ENCODE data around the gene FXR2. TPM values are rescaled to one million over a fixed set of nuclear protein-coding genes. Genes with fewer than 3 reads are reported as not detected.
A peak's percentile ranks its signal among the peaks of the same experiment; 100 is the strongest.
"Not testable (repeated sequence)": the region's sequence is repeated elsewhere in the genome, so short reads cannot be mapped to it uniquely, and the experiment has no call there.

Gene FXR2
- total RNA-seq, 1 experiment from 2014 or later = 49.7 TPM

DNA sequence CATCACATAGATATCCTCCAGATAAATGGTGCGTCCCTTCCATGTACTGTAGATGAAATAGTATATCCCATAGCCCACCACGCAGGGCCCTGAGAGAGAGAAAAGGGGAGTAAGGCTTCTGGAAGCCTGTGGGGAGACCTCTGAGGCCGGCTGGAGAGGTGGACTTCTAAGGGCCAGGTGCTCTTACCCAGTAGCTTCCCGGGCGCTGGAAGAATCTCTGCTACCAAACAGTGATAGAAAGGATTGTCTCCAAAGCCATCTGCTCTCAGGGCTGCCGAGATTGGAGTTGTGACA lies 12.2 kb upstream of the FXR2 start:
- Histone ChIP-seq H2AFZ (ENCODE audit: low read depth, low read length, poor library complexity, severe bottlenecking) (no peak overlapping the region), H3K27ac (ENCODE audit: low read depth, low read length) (peak overlapping the region; percentile 66; the same call in 1 of the 2 replicates)

DNA sequence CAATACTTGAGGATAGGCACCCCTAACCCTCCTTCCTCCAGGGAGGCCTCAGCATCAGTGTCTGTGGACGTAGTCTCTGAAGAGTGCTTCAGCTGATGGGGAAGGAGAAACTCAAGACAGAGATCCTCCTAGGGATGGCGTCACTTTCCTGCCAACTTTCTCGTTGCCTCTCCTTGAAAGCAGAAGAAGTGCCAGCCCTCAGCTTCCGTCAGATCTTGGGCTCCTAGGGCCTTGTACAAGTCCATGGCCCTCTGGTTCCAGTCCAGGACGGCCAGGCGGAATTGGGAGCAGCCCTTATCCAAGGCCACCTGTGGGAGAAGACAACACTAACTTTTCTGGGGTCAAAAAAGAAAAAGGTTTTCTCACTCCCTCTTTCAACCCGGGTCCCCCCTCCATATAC lies 11.6 kb upstream of the FXR2 start:
- Histone ChIP-seq H3K27ac (ENCODE audit: low read depth, low read length) (no peak overlapping the region), H3K9me3 (ENCODE audit: control insufficient read depth in 1 of 2, insufficient read depth in 1 of 2, low read depth in 1 of 2, low read length in 2 of 2) (no peaks in the 10 kb centered on the region), H3K4me1 (ENCODE audit: control insufficient read depth in 1 of 2, insufficient read depth in 2 of 2, low read length in 2 of 2) (peaks cover 4 to 13% of the 10 kb centered on the region in 2 experiments; a peak in 3 of 4 replicates), H3K9me2 (ENCODE audit: insufficient read depth) (no peaks in the 10 kb centered on the region), H3K27me3 (ENCODE audit: insufficient read depth, low read length) (no peaks in the 10 kb centered on the region), H2AFZ (ENCODE audit: low read depth, low read length, poor library complexity, severe bottlenecking) (no peak overlapping the region), H3K79me2 (ENCODE audit: insufficient read depth, low read length) (peaks cover 5% of the 10 kb centered on the region; the same call in 1 of the 2 replicates), H3K9ac (ENCODE audit: low read length) (peak overlapping the region; percentile 93; the same call in 1 of the 2 replicates), H3K4me3 (replicated peaks in 1 of 2; ENCODE audit: low read depth in 1 of 2, low read length in 2 of 2) (0 out of 4 replicates have a peak overlapping the region, but pooled peaks of 1 of the 2 experiments have one; percentile 85), H4K20me1 (ENCODE audit: insufficient read depth) (no peaks in the 10 kb centered on the region), H3K4me2 (ENCODE audit: low read length) (peak overlapping the region; percentile 80), H3K36me3 (ENCODE audit: control insufficient read depth in 1 of 2, insufficient read depth in 2 of 2, low read length in 2 of 2) (no peaks in the 10 kb centered on the region)
- RAD21 ChIA-PET (ENCODE audit: low non-redundant PET in 1 of 2, low total read pairs in 2 of 2, uncharacterized antibody in 2 of 2, unreplicated experiment in 2 of 2) = no interaction called here
- CTCF ChIA-PET = interaction anchor here (2.0 to 2.5 kb wide), 2 partner anchors 12 to 61 kb away, joined by 8 to 15 read pairs; partner anchors contain the start of genes FXR2, TP53 and WRAP53
- no peak for TF ChIP-seq ELF1 (IDR thresholded peaks at IDR 0.05; ENCODE audit: borderline replicate concordance, low read depth)
- TF ChIP-seq TCF7L2 (IDR thresholded peaks at IDR 0.05; ENCODE audit: borderline replicate concordance, extremely low read depth, insufficient read depth, insufficient read length) = no peak
- POLR2A ChIA-PET = interaction anchor here (0.5 to 2.2 kb wide), 4 partner anchors 9 to 361 kb away, joined by 4 to 24 read pairs (median 5); partner anchors contain the start of genes TP53 and WRAP53
- intact Hi-C loops (cut with micrococcal nuclease) = no loop called here
- DNase-seq (ENCODE audit: low read depth, low spot score) (no peak), ATAC-seq (no peak)
- BruUV-seq (replicated peaks) = TSS peak; percentile 85

More for the DNA sequence above, 12.2 kb upstream of the FXR2 start:
- no TSS peak for BruUV-seq (replicated peaks)
- Histone ChIP-seq H3K4me2 (ENCODE audit: low read length) (peak overlapping the region; percentile 80), H3K9me2 (ENCODE audit: insufficient read depth) (no peaks in the 10 kb centered on the region), H3K79me2 (ENCODE audit: insufficient read depth, low read length) (peaks cover 5% of the 10 kb centered on the region; the same call in 1 of the 2 replicates), H3K9me3 (ENCODE audit: control insufficient read depth in 1 of 2, insufficient read depth in 1 of 2, low read depth in 1 of 2, low read length in 2 of 2) (no peaks in the 10 kb centered on the region), H3K9ac (ENCODE audit: low read length) (peak overlapping the region; percentile 93), H3K36me3 (ENCODE audit: control insufficient read depth in 1 of 2, insufficient read depth in 2 of 2, low read length in 2 of 2) (no peaks in the 10 kb centered on the region), H3K4me1 (ENCODE audit: control insufficient read depth in 1 of 2, insufficient read depth in 2 of 2, low read length in 2 of 2) (peaks cover 4 to 13% of the 10 kb centered on the region in 2 experiments; a peak in 3 of 4 replicates), H3K4me3 (replicated peaks in 1 of 2; ENCODE audit: low read depth in 1 of 2, low read length in 2 of 2) (peak overlapping the region; percentile 85), H3K27me3 (ENCODE audit: insufficient read depth, low read length) (no peaks in the 10 kb centered on the region), H4K20me1 (ENCODE audit: insufficient read depth) (no peaks in the 10 kb centered on the region)
- DNase-seq (ENCODE audit: low read depth, low spot score) (no peak), ATAC-seq (peak; percentile 2; the same call in 1 of the 2 replicates)
- intact Hi-C loops (cut with micrococcal nuclease) = no loop called here
- ChIA-PET RAD21 (ENCODE audit: low non-redundant PET in 1 of 2, low total read pairs in 2 of 2, uncharacterized antibody in 2 of 2, unreplicated experiment in 2 of 2) (no interaction called here), POLR2A (interaction anchor here (0.5 to 2.2 kb wide), 7 partner anchors 9 to 361 kb away, joined by 3 to 24 read pairs (median 5); partner anchors contain the start of genes FXR2, TP53 and WRAP53), CTCF (interaction anchor here (2.0 to 2.5 kb wide), 2 partner anchors 12 to 61 kb away, joined by 8 to 15 read pairs; partner anchors contain the start of genes FXR2, TP53 and WRAP53)
- no peak for TF ChIP-seq EZH2phosphoT487 (IDR thresholded peaks at IDR 0.05; ENCODE audit: borderline replicate concordance)
- TF ChIP-seq ELF1 (IDR thresholded peaks at IDR 0.05; ENCODE audit: borderline replicate concordance, low read depth) = no peak
- TF ChIP-seq RAD21 (IDR thresholded peaks at IDR 0.05; ENCODE audit: low read depth) = no peak
- TF ChIP-seq POLR2AphosphoS5 (IDR thresholded peaks at IDR 0.05; ENCODE audit: low read depth, low read length) = no peak
- TF ChIP-seq EZH2 (IDR thresholded peaks at IDR 0.05) = no peak

DNA sequence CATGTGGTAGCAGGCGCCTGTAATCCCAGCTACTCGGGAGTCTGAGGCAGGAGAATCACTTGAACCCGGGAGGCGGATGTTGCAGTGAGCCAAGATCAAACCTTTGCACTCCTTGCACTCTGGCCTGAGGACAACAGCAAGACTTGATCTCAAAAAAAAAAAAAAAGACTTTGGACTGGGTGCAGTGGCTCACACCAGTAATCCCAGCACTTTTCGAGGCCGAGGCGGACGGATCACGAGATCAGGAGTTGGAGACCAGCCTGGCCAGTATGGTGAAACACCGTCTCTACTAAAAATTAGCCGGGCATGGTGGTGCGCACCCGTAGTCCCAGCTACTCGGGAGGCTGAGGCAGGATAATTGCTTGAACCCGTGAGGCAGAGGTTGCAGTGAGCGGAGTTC lies 11.1 kb upstream of the FXR2 start:
- H3K9me3 ChIP-seq (ENCODE audit: control insufficient read depth in 1 of 2, insufficient read depth in 1 of 2, low read depth in 1 of 2, low read length in 2 of 2); H4K20me1 ChIP-seq (ENCODE audit: insufficient read depth); H3K9me2 ChIP-seq (ENCODE audit: insufficient read depth); H3K4me2 ChIP-seq (ENCODE audit: low read length); H3K9ac ChIP-seq (ENCODE audit: low read length); BruUV-seq (replicated peaks); RAD21 ChIA-PET (ENCODE audit: low non-redundant PET in 1 of 2, low total read pairs in 2 of 2, uncharacterized antibody in 2 of 2, unreplicated experiment in 2 of 2); H3K27me3 ChIP-seq (ENCODE audit: insufficient read depth, low read length); H3K79me2 ChIP-seq (ENCODE audit: insufficient read depth, low read length); H2AFZ ChIP-seq (ENCODE audit: low read depth, low read length, poor library complexity, severe bottlenecking); H3K36me3 ChIP-seq (ENCODE audit: control insufficient read depth in 1 of 2, insufficient read depth in 2 of 2, low read length in 2 of 2); intact Hi-C loops (cut with micrococcal nuclease); ATAC-seq; CTCF ChIA-PET; DNase-seq (ENCODE audit: low read depth, low spot score); H3K4me3 ChIP-seq (replicated peaks in 1 of 2; ENCODE audit: low read depth in 1 of 2, low read length in 2 of 2); H3K27ac ChIP-seq (ENCODE audit: low read depth, low read length): not testable (repeated sequence)
- POLR2A ChIA-PET = interaction anchor here (1.7 kb wide), 1 partner anchor 62 kb away, joined by 4 read pairs; the partner anchor contains the start of gene TP53
- H3K4me1 ChIP-seq (ENCODE audit: control insufficient read depth in 1 of 2, insufficient read depth in 2 of 2, low read length in 2 of 2) = peaks cover 4 to 13% of the 10 kb centered on the region in 2 experiments; a peak in 3 of 4 replicates
